ENCODE measurements around the gene FLNB.

FLNB gene

DNA sequence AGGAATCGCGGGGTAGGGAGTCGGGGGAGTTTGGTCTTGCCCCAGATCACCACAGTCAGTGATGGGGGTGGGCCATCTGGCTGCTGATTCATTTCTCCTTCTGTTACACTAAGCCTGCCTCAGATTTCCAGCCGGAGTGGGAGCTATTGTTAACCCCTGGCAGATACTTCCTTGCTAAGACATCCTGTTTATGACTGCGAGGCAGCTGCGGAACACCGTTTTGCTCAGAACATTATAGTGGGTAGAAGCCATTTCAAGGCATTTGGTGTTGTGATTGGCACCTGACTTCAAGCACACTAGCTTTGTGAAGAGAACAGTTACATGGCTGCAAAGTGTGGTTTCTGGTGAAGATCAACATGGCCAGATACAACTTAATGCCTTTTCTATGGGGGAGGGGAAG is 73.8 kb downstream of the FLNB start:
- no peak for DNase-seq

DNA sequence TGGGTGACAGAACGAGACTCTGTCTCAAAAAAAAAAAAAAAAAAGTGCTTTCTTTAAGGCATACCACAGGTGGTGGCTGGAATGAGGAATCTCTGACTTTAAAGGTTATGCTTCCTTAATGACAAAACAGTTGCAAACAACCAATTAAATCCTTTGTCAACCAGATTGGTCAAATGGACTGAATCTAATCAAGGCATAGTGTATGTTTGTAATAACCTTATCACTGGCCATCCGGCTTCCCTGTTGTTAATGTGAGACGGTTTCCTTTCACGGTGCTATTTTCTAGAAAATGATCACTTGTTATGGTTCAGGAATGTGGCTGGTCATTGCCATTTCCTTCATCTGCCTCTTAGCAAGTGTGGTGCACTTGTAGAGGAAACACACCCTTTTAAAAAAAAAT is 75.9 kb downstream of the FLNB start:
- no peak for DNase-seq

DNA sequence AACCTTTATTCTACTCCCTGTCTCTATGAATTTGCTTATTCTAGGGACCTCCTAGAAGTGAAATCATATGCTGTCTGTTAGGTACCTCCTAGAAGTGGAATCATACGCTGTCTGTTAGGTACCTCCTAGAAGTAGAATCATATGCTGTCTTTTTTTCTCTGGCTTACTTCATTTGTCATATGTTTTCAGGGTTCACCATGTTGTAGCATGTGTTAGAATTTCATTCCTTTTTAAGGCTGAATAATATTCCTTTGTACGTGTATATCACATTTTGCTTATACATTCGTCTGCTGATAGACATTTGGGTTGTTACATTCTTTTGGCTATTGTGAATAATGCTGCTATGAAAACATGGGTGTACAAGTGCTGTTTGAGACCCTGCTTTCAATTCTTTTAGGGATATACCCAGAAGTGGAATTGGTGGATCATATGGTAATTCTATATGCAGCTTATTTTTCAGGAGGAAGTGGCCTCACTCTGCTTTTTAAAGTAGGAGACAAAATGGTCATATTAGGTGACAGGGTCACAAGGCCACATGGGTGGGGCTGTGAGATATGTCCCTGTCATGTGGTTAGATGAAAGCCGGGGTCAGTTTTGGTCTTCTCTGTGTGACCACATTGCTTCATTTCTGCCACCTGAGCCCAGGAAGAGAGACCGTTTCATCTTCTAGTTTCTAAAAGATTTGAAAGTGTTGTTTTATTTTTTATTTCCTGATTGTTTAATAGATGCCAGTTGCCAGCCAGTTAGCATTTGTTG is 76.7 kb downstream of the FLNB start:
- DNase-seq, result no peak

- DNase-seq, result no peak
These were observed 77.4 kb downstream of the FLNB start for GRCh38 chr3:58085616-58086015.

- no peak for DNase-seq
These were observed 80.3 kb downstream of the FLNB start for GRCh38 chr3:58088501-58088900.

DNA sequence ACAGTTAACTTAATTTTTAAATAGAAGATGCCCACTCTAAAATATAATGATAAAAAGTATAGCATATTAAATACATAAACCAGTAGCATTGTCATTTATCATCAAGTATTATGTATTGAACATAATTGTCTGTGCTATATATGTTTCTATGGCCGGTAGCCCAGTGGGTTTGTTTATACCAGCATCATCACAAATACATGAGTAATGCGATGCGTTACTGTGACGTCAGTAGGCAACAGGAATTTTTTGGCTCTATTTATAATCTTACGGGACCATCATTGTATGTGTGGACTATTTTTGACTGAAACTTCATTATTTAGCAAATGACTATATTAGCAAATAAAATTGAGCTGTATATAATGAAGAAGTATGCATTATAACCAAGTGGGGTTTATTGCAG is 82.1 kb downstream of the FLNB start:
- DNase-seq, result no peak

DNA sequence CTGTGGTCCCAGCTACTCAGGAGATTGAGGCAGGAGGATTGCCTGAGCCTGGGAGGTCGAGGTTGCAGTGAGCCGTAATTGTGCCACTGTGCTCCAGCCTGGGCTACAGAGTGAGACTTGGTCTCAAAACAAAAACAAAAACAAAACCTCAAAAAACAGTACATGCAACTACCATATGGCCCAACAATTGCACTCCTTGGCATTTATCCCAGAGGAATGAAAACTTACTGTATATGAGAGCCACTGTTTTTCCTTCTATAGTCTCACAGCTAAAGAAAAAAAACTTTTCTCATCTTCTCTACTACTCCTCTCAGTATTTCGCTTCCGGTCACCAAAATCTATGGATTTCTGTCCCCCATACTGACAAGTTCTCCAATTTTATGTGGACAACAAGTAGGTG is 84.3 kb downstream of the FLNB start:
- no peak for DNase-seq

DNA sequence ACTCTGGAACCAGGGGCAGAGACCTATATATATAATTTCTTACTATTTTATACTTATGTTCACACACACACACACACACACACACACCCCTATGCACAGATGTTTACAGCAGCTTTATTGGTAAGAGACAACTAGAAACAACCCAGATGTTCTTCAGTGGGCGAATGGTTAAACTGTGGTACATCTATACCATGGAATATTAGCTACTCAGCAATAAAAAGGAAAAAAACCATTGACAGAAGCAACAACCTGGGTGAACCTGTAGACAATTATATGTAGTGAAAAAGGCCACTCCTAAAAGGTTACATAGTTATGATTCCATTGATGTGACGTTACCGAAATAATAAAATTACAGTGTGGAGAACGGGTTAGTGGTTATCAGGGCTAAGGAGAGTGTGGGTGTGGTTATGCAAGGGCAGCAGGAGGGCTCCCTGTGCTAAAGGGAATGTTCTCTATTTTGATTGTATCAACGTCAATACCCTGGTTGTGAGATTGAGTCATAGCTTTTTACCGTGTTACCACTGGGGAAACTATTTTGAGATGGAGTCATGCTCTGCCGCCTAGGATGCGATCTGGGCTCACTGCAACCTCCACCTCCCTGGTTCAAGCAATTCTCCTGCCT is 85.5 kb downstream of the FLNB start:
- DNase-seq, result no peak

DNA sequence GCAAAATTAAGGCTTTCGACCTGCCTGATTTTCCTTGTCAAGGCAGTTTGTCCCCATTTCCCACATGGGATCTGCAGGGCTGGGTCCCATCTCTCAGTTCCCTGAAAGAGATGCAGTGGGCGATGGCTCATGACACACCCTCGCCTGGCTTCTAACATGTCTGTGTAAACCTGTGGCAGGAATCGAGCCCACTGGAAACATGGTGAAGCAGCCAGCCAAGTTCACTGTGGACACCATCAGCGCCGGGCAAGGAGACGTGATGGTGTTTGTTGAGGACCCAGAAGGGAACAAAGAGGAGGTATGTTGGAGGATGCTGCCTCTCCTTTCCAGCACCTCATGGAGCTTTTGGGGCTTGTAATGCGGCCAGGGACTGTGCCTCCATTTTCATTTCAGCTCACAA is 86.4 kb downstream of the FLNB start:
- DNase-seq, result no peak

- DNase-seq, result no peak
These were observed 87.4 kb downstream of the FLNB start for GRCh38 chr3:58095603-58096138.

- no peak for DNase-seq
These were observed 90.3 kb downstream of the FLNB start for GRCh38 chr3:58098531-58098930.

DNA sequence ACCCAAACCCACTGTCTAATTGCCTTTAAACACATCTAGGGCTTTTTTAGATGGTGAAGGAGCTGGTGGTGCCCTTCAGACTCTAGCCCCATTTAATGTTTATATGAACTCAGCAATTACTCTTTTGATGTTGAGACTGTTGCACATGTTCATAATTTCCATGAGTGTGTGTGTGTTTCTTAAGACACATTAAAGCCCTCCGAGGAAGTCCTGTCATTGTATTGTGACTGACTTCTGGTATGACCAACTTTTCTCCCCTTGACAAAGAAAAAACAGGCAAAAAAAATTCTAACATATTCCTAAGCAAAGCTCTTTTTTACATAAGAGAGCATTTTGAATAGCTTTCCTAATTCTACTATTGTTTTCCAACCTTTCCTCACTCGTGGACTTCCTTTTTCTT is 91.6 kb downstream of the FLNB start:
- DNase-seq, result no peak

GRCh38 chr3:58101499-58102389 is 93.5 kb downstream of the FLNB start:
- no peak for DNase-seq

DNA sequence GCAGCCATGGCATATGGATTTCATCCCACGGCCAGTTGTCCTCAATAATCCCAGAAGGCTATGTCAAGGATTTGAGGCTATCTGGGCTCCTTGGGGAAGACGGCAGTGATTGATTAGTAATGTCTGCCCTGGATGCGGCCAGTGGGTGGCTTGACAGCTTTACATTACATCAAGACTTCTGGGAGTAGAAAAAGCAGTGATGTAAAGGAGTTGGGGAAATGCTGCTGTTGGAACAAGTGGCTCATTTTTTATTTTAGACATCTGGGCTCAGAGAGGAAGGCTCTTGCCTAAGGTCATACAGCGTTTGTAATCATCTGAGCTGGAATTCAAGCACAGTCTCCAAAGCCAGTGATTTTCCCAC is 94.1 kb downstream of the FLNB start:
- DNase-seq, result no peak

GRCh38 chr3:58102976-58103451 is 94.8 kb downstream of the FLNB start:
- DNase-seq, result no peak

DNA sequence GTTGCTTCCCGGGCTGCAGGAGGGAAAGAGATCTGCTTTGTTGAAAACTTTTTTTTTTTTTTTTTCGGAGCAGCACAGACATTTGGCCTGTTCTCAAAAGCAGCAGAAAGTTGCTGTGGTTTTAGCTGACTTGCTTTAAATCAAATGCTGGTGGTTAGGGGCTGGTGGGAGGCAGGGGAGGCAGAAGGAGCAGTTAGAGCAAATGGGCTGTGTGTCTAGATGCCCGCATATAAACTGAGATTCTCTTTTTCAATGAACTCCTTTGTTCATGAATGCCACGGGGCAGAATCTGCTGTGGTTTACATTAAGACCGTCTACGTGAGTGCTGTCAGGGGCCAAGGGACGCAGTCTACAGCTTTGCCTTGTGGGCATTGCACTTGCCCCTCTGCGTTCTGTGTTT is 95.9 kb downstream of the FLNB start:
- DNase-seq, result no peak

DNA sequence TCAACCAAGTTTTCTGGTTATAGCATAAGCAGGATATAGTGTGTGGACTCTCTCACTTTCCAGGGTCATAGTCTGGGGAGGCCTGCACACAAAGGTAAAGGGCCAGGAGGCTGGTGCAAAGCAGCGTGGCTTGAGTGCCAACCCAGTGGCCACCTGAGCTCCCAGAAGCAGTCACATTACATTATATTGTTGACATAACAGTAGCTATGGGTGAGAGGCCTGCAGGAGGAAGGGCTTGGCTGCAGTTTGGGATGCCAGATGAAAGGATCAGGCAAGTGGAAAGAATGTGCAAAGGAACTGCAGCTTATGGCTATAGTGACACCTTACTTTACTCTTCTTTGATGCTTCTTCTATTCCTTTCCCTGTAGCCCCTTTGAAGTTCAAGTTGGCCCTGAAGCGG is 96.5 kb downstream of the FLNB start:
- DNase-seq, result no peak

- DNase-seq, result no peak
These were observed 97.0 kb downstream of the FLNB start for GRCh38 chr3:58105196-58105595.

DNA sequence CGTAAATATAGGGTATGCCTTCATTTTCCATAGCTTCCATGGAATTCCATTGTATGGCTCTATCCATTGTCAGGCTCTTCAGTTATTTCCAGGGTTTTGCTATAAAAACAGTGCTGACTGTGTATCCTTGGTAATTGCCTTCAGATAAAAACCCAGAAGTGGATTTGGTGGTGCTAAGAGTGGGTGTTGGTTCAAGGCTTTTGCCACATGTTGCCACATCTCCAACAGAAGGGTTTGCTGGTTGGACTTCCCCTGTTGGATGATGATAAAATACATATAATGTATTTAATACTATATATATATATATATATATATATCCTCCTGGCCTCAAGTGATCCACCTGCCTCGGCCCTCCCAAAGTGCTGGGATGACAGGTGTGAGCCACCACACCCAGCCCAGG is 97.8 kb downstream of the FLNB start:
- DNase-seq, result no peak

DNA sequence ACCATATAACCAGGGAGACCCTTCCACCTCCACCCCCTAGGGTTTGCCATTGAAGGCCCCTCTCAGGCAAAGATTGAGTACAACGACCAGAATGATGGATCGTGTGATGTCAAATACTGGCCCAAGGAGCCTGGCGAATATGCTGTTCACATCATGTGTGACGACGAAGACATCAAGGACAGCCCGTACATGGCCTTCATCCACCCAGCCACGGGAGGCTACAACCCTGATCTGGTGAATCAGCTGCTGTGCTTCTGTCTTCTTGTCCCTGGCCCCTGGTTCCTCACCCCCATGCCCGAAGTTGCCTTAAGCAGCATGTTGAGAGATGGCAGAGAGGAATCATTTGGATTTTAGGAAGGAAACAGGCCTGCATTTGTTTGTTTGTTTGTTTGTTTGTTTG is 98.4 kb downstream of the FLNB start:
- no peak for DNase-seq

DNA sequence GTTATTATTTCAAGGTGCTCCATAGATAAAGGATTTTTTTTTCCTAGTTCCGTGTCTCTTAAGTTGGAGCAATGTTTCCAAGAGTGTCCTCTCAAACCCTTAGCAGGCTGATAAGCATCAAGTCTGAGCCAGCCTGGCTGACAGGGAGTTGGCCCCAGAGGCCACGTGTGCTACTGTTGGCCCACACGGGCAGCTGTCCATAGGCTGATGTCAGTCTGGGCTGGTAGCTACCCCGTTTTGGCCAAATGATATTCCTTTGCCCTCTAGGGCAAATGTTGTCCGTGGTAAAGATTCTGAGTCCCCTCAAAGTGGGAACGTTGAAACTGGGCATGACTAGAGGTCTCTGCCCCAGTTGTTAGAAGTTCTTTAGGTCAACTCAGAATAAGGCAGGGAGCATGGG is 99.4 kb downstream of the FLNB start:
- no peak for DNase-seq

DNA sequence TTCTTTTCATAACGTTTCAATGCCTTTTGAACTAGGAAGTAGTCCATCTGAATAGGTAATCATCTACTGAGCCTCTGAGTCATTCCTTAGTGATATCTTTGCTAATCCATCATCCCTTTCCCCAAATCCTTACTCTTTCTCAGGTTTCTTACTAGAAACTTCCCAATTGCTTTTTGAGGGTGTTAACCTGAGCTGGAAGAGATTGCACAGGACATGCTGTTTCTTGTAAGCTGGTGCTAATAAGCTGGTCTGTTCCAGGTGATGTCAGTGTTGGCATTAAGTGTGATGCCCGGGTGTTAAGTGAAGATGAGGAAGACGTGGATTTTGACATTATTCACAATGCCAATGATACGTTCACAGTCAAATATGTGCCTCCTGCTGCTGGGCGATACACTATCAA is 101.5 kb downstream of the FLNB start:
- DNase-seq, result no peak

GRCh38 chr3:58111513-58112184 is 103.4 kb downstream of the FLNB start:
- no peak for DNase-seq
